GM12872 (cell line): Measurements from ENCODE around the gene WNK1.

Source experiments
- TF ChIP-seq, protein P1 (sequence below): IDR thresholded peaks from 3 replicates; pipeline ENCODE4 v1.5.1; 2011; ENCODE audit warnings: low read depth, mild to moderate bottlenecking, low read length, moderate library complexity; ENCODE audit not compliant: insufficient read depth

Gene WNK1

DNA sequence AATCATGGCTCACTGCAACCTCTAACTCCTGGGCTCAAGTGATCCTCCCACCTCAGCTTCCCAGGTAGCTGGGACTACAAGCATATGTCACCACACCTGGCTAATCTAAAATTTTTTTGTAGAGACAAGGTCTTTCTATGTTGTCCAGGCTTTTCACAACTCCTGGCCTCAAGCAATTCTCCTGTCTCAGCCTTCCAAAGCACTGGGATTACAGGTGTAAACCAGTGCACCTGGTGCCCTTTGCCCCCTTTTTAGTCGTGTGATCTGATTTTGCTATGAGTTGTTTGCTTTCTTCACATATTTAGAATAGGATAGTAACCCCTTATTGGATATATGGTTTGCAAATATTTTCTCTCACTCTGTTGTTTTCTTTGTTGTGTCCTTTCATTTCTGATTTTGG, 198.8 kb downstream of the WNK1 start:
- TF ChIP-seq, protein P1, sequence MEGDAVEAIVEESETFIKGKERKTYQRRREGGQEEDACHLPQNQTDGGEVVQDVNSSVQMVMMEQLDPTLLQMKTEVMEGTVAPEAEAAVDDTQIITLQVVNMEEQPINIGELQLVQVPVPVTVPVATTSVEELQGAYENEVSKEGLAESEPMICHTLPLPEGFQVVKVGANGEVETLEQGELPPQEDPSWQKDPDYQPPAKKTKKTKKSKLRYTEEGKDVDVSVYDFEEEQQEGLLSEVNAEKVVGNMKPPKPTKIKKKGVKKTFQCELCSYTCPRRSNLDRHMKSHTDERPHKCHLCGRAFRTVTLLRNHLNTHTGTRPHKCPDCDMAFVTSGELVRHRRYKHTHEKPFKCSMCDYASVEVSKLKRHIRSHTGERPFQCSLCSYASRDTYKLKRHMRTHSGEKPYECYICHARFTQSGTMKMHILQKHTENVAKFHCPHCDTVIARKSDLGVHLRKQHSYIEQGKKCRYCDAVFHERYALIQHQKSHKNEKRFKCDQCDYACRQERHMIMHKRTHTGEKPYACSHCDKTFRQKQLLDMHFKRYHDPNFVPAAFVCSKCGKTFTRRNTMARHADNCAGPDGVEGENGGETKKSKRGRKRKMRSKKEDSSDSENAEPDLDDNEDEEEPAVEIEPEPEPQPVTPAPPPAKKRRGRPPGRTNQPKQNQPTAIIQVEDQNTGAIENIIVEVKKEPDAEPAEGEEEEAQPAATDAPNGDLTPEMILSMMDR = no peak

DNA sequence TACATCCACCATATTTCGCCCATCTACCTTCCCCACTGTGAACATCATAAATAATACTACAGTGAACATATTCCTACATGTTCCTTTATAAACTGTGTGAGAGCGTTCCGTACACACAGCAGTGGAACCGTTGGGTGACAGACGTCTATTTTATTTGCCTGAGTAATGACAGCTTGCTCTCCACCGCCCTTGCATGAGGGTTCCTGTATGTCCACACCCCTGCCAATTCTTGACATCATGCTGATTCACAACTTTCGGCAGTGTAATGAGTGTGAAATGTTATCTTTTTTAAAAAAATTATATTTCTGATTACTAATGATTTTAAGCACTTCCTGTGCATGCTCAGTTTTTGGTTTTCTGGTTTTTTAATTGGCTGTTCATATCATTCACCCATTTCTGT, 201.4 kb downstream of the WNK1 start:
- TF ChIP-seq, protein P1 = no peak

DNA sequence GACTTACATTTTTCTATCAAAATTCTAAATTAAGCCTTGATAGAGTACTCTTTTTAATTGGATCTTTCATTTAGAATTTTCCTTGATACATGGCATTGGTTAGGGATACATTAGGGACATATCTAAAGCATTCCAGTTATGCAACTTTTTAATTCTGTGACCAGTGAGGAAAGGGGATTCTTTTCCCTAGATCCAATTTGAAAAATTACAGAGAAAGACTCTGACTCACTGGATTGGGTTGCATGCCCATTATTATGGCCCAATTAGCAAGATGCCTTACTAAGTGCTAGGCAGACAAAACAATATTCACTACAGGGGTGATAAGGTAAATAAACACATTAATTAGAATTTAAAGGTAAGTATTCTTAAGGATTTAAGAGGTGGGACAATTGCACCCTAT, 202.4 kb downstream of the WNK1 start:
- TF ChIP-seq, protein P1 = no peak

DNA sequence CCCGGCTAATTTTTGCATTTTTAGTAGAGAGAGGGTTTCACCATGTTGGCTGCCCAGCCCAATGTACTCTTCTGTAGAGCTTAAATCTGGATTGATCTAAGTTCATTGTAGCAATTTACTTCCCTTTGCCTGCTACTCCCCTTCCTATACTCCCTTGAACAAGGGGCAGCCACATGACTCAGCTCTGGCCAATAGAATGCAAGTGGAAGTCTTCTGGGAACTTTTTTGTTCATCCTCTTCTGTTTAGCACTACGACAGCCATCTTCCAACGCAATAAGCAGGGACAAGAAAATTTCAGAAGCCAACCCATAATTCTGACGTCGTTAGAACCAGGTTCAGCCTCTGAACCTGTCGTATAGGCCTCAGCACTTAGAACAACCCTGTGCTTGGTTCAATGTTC, 203.6 kb downstream of the WNK1 start:
- TF ChIP-seq, protein P1 = no peak

DNA sequence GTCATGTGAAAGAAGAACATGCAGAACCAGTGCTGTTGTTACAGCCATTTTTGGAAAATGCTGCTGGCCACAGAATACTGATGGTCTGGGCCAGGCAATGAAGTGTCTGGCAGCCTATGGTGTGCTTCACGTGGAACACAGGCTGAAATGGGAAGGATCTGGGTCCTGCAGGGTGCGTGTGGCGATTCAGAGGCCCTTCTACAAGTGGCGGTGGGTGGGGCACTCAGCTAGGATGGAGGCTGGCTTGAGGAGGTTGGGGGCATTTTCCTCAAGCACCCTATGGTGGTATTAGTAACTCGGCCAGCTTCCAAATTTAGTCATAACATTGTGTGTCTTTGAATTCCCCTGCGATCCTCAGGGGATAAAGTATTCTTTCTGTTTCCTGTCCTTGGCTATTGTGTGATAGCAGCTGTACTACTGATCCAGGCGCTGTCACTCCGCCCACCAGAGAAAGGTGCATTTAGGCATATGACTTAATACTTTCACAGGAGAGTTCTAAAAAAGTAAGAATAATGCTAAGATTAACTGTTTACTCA, 206.3 kb downstream of the WNK1 start:
- TF ChIP-seq, protein P1 = no peak
